ENCODE measurements around the gene TRIP11. TPM values are rescaled to one million over a fixed set of nuclear protein-coding genes. Genes with fewer than 3 reads are reported as not detected.
"Not testable (repeated sequence)": the region's sequence is repeated elsewhere in the genome, so short reads cannot be mapped to it uniquely, and the experiment has no call there.

Gene TRIP11
- 46.7 and 50.4 TPM in 2 replicates for total RNA-seq

GRCh38 chr14:92039719-92040430 lies at the start of gene TRIP11:
TSS of gene TRIP11 (minus strand) at chr14:92040059. CDS start at chr14:92039685, 374 bp downstream.
- intact Hi-C loops (cut with micrococcal nuclease): loop anchor here (1.0 to 5.0 kb wide), 7 partner anchors 66 to 754 kb away; partner anchors contain the start of genes ATXN3, GOLGA5 and PPP4R3A

DNA sequence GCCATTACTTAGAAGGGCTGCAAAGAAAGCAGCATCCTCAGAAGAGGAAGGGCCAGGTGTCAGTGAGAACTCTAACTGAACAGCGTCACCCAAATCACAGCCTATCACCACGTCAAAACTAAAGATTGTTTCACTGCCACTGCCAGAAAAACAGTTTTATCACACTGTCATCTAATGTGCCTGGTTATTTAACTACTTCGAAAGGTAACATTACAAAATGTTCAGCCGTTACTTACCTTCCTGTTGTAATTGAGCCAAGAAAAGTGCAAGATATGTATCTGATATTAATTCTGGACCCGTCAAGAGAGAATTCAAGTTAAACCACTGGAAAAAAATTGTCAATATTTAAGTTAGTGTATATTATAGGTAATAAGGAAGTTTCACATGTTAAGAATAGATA lies 48.6 kb upstream of the TRIP11 start:
- intact Hi-C loops (cut with micrococcal nuclease): no loop called here

DNA sequence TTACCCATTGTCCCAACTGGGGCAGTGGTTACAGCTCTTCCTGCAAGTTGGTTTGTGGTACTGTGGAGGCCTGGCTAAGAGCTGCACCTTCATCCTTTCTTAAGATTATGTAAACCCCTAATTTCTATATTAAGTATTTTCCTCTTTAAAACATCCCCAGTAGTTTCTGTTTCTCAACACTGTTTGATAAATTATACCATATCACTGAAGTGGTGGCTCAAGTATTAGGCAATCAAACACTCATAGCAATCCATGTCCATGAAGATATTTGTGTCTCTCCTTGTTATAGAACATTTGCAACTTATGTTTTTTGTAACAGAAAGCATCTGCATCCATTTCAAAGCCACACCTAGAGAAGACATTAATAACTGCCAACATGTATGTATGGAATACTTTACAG lies 34.7 kb upstream of the TRIP11 start:
- intact Hi-C loops (cut with micrococcal nuclease): no loop called here

GRCh38 chr14:92058006-92058917 lies 18.4 kb upstream of the TRIP11 start:
- intact Hi-C loops (cut with micrococcal nuclease): no loop called here

DNA sequence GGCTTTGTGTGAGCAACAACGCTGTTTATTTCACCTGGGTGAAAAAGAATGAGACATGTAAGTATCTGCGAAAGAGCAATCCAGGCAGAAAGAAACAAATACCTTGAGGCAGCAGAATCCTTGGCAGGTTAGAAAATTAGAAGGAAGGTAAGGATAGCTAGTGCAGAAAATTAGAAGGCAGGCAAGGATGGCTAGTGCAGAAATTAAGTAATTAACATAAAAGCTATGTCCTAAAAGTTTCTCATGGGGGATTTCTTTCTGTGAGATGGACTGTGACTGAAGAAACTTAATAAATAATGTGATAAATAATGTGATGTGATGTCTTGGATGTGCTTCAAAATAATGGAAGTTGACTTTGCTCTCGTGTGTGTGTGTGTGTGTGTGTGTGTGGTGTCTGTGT lies 9.9 kb upstream of the TRIP11 start:
- intact Hi-C loops (cut with micrococcal nuclease): no loop called here

DNA sequence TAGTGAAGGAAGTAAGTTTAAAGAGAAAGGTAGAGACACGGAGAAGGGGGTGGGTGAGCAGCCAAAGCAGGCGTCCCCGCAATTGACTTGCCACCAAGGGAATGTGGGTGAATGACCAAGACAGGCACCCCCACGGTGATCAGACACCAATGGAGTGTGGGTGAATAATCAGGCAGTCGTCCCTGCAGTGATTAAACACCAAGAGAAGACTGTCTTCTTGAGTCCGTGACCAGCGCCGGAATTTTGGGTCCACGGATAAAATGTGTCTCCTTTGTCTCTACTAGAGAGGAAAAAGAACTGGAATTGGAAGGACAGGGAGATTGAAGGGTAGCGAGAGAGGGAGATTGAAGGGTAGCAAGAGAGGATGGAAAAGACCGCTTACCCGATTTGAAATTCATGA lies 9.4 kb upstream of the TRIP11 start:
- intact Hi-C loops (cut with micrococcal nuclease): not testable (repeated sequence)

- intact Hi-C loops (cut with micrococcal nuclease): not testable (repeated sequence)
These were observed 6.0 kb upstream of the TRIP11 start for GRCh38 chr14:92045904-92046303.

DNA sequence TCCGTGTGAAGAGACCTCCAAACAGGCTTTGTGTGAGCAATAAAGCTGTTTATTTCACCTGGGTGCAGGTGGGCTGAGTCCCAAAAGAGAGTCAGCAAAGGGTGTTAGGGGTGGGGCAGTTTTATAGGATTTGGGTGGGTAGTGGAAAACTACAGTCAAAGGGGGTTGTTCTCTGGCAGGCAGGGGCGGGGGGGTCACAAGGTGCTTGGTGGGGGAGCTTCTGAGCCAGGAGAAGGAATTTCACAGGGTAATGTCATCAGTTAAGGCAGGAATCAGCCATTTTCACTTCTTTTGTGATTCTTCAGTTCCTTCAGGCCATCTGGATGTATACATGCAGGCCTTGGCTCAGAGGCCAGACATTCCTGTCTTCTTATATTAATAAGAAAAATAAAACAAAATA lies 1.9 kb upstream of the TRIP11 start:
- intact Hi-C loops (cut with micrococcal nuclease): loop anchor here (2.0 to 5.0 kb wide), 2 partner anchors 169 to 641 kb away; no protein-coding TSS in a partner anchor

GRCh38 chr14:92041203-92041602 lies 1.3 kb upstream of the TRIP11 start:
- intact Hi-C loops (cut with micrococcal nuclease): loop anchor here (2.0 to 5.0 kb wide), 2 partner anchors 168 to 641 kb away; no protein-coding TSS in a partner anchor

GRCh38 chr14:92040431-92041051 lies 682 bp upstream of the TRIP11 start:
- intact Hi-C loops (cut with micrococcal nuclease): loop anchor here (1.0 to 5.0 kb wide), 7 partner anchors 66 to 754 kb away; partner anchors contain the start of genes ATXN3, GOLGA5 and PPP4R3A

DNA sequence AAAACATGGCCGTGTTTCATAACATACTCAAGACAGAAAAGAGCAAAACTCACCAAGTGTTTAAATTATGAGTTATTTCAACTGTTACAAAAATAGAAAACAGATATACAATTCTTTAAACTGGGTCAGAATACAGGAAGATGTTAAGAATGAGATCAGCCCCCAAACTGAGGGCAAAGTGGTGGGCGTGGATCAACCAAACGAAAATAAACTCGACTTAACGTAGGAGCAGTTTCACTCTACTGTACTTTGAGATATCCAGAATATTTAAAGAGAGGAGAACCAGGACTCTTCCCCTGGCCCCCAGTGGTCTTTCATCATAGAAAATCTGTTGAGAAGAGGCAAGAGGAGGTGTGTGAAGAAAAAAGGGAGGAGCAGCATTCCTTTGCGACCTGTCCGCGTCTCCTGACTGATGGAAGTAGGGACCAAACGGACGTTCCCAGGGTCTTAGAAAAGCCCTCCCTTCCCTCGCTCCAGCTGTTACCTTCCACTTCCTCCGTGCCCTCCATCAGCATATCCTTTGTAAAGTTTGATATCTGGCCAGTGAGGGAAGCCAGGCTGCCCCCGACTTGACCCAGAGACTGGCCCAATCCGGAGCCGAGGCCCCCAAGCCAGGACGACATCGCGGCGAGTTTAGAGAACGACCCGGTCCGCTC lies 668 bp downstream of the TRIP11 start:
- intact Hi-C loops (cut with micrococcal nuclease): no loop called here

DNA sequence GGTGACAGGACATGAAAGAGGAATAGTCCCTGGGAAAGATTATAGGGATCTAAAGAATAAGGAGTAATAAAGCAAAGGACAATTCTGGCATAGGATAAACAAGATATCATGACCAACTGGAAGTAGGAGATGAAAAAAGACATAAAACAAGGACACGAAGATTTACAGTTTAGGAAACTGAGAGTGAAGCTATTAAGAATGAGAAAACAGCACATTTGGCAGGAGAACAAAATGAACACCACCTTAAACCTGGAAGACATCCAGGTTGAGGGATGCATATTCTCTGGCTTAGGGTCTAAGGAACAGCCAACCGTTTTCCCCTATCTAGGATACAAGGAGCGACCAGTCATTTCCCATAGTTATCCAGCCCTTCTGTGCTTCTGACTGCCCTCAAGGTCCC lies 1.9 kb downstream of the TRIP11 start:
- intact Hi-C loops (cut with micrococcal nuclease): no loop called here

GRCh38 chr14:92035890-92036289 lies 4.0 kb downstream of the TRIP11 start:
- intact Hi-C loops (cut with micrococcal nuclease): no loop called here

GRCh38 chr14:92033906-92034687 lies 5.8 kb downstream of the TRIP11 start:
- intact Hi-C loops (cut with micrococcal nuclease): no loop called here

- intact Hi-C loops (cut with micrococcal nuclease): no loop called here
These were observed 6.4 kb downstream of the TRIP11 start for GRCh38 chr14:92033433-92033832.

DNA sequence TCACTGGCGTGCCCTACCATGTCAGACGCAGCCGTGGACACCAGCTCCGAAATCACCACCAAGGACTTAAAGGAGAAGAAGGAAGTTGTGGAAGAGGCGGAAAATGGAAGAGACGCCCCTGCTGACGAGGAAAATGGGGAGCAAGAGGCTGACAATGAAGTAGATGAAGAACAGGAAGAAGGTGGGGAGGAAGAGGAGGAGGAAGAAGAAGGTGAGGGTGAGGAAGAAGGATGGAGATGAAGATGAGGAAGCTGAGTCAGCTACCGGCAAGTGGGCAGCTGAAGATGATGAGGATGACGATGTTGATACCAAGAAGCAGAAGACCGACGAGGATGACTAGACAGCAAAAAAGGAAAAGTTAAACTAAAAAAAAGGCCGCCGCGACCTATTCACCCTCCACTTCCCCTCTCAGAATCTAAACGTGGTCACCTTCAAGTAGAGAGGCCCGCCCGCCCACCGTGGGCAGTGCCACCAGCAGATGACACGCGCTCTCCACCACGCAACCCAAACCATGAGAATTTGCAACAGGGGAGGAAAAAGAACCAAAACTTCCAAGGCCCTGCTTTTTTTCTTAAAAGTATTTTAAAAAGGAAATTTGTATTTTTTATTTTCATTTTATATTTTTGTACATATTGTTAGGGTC lies 13.2 kb downstream of the TRIP11 start:
- intact Hi-C loops (cut with micrococcal nuclease): no loop called here

- intact Hi-C loops (cut with micrococcal nuclease): no loop called here
These were observed 17.8 kb downstream of the TRIP11 start for GRCh38 chr14:92022036-92022435.

- intact Hi-C loops (cut with micrococcal nuclease): no loop called here
These were observed 18.3 kb downstream of the TRIP11 start for GRCh38 chr14:92021523-92021922.

- intact Hi-C loops (cut with micrococcal nuclease): no loop called here
These were observed 25.8 kb downstream of the TRIP11 start for GRCh38 chr14:92014040-92014439.

Data from T-helper 1 cell treated with Interleukin-12 subunit alpha and Interleukin-12 subunit beta and Interleukin-4 antibody, amounts not matched to agents 30 ng/mL and 1 ng/mL, for 36 hours (primary cell).